Liver (tissue), 3 donors: ENCODE data around the gene PDK4.

Experiments used
- FOXA1 ChIP-seq: IDR thresholded peaks from 2 replicates; pipeline ENCODE4 v1.6.1; 2016; ENCODE audit warnings: antibody characterized with exemption
- GABPA ChIP-seq, 2 donors: IDR thresholded peaks in 1 of 2; conservative IDR thresholded peaks in 1 of 2; 2 replicates each; pipeline ENCODE4 v1.6.1; 2016; ENCODE audit warnings: antibody characterized with exemption in 2 of 2, mild to moderate bottlenecking in 1 of 2, moderate library complexity in 1 of 2
- JUND ChIP-seq, 2 donors: IDR thresholded peaks; 2 replicates each; pipeline ENCODE4 v1.6.1; 2016; ENCODE audit warnings: antibody characterized with exemption in 2 of 2
- RAD21 ChIP-seq, 2 donors: IDR thresholded peaks; 2 replicates each; pipeline ENCODE4 v1.6.1; 2016; ENCODE audit warnings: antibody characterized with exemption in 2 of 2, mild to moderate bottlenecking in 2 of 2
- SP1 ChIP-seq: IDR thresholded peaks from 2 replicates; pipeline ENCODE4 v1.6.1; 2018; ENCODE audit warnings: antibody characterized with exemption, mild to moderate bottlenecking
- TAF1 ChIP-seq: conservative IDR thresholded peaks from 2 replicates; pipeline ENCODE4 v1.6.1; 2016; ENCODE audit warnings: antibody characterized with exemption, mild to moderate bottlenecking
- TF ChIP-seq, protein P1 (sequence below): fragments of 150-350 bp; IDR thresholded peaks from 2 replicates; pipeline ENCODE4 v1.5.1; 2017; ENCODE audit warnings: improper control_type of control experiment, low read depth, low read length; ENCODE audit not compliant: missing input control
- TF ChIP-seq, protein P2 (sequence below): IDR thresholded peaks from 2 replicates; pipeline ENCODE4 v1.6.1; 2016; ENCODE audit warnings: antibody characterized with exemption, mild to moderate bottlenecking
- TF ChIP-seq, protein P3 (sequence below): IDR thresholded peaks from 2 replicates; pipeline ENCODE4 v1.6.1; 2016; ENCODE audit warnings: antibody characterized with exemption
- donor health status: healthy.
- donor health status: healthy.

DNA sequence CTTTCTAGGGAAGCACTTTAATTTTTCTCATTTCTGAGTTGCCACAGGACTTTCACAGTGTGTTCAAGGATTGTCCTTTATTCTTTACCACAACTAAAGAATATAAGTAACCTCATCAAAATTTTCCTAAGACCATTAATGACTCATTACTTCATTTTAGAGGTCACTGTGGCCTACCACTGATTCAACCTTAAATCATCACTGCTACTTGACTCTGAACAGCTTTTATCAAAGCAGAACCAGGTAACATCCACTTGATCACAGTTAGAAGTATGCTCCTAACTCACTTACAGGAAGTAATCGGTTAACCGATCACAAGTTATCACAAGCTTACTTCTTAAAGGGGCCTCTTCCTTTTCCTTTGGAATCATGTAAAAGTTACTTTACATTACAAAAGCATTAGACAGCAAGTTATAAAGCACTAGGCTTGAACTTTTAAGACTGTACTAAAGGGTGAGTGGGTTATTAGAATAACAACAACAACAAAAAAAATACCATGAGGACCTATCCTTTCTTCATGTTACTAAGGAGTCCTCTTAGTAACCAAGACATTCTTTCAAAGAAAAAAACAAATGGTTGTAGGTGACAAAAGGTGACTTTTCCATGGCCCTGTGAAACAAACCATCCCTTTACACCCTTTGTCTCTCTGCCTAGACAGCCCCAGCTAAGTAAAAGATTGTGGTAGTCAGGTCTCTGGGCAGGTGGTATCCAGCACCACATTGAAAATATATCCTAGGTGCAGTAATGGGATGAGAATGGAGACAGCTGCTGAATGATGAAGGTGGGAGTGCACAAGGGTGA lies 40.0 kb upstream of the PDK4 start:
- TF ChIP-seq, protein P1, sequence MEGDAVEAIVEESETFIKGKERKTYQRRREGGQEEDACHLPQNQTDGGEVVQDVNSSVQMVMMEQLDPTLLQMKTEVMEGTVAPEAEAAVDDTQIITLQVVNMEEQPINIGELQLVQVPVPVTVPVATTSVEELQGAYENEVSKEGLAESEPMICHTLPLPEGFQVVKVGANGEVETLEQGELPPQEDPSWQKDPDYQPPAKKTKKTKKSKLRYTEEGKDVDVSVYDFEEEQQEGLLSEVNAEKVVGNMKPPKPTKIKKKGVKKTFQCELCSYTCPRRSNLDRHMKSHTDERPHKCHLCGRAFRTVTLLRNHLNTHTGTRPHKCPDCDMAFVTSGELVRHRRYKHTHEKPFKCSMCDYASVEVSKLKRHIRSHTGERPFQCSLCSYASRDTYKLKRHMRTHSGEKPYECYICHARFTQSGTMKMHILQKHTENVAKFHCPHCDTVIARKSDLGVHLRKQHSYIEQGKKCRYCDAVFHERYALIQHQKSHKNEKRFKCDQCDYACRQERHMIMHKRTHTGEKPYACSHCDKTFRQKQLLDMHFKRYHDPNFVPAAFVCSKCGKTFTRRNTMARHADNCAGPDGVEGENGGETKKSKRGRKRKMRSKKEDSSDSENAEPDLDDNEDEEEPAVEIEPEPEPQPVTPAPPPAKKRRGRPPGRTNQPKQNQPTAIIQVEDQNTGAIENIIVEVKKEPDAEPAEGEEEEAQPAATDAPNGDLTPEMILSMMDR, result no peak
- TF ChIP-seq SP1 (no peak), FOXA1 (no peak), TAF1 (no peak), JUND (IDR thresholded peaks at IDR 0.05) (no peak), GABPA (IDR thresholded peaks at IDR 0.05 in 1 of 2, conservative IDR thresholded peaks at IDR 0.05 in 1 of 2) (no peak), RAD21 (IDR thresholded peaks at IDR 0.05) (no peak)
- TF ChIP-seq, protein P2, sequence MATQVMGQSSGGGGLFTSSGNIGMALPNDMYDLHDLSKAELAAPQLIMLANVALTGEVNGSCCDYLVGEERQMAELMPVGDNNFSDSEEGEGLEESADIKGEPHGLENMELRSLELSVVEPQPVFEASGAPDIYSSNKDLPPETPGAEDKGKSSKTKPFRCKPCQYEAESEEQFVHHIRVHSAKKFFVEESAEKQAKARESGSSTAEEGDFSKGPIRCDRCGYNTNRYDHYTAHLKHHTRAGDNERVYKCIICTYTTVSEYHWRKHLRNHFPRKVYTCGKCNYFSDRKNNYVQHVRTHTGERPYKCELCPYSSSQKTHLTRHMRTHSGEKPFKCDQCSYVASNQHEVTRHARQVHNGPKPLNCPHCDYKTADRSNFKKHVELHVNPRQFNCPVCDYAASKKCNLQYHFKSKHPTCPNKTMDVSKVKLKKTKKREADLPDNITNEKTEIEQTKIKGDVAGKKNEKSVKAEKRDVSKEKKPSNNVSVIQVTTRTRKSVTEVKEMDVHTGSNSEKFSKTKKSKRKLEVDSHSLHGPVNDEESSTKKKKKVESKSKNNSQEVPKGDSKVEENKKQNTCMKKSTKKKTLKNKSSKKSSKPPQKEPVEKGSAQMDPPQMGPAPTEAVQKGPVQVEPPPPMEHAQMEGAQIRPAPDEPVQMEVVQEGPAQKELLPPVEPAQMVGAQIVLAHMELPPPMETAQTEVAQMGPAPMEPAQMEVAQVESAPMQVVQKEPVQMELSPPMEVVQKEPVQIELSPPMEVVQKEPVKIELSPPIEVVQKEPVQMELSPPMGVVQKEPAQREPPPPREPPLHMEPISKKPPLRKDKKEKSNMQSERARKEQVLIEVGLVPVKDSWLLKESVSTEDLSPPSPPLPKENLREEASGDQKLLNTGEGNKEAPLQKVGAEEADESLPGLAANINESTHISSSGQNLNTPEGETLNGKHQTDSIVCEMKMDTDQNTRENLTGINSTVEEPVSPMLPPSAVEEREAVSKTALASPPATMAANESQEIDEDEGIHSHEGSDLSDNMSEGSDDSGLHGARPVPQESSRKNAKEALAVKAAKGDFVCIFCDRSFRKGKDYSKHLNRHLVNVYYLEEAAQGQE, result no peak
- TF ChIP-seq, protein P3, sequence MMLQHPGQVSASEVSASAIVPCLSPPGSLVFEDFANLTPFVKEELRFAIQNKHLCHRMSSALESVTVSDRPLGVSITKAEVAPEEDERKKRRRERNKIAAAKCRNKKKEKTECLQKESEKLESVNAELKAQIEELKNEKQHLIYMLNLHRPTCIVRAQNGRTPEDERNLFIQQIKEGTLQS, result no peak
